IPS-20b (cell line): ENCODE results near the gene TGFBR2.

Source experiments
- H3K27ac ChIP-seq: one replicate; pipeline ENCODE4 v1.5.1; 2013; ENCODE audit warnings: low read length
- H3K27me3 ChIP-seq: 2 replicates; pipeline ENCODE4 v1.6.1; 2013; ENCODE audit warnings: mild to moderate bottlenecking, low read length, inconsistent platforms; ENCODE audit not compliant: insufficient read depth
- H3K36me3 ChIP-seq: 2 replicates; pipeline ENCODE4 v1.6.1; 2013; ENCODE audit warnings: low read depth, mild to moderate bottlenecking, inconsistent platforms, low read length, moderate library complexity; ENCODE audit not compliant: insufficient read depth
- H3K4me1 ChIP-seq: 2 replicates; pipeline ENCODE4 v1.6.1; 2013; ENCODE audit warnings: mild to moderate bottlenecking, control low read depth, inconsistent platforms, low read length, moderate library complexity; ENCODE audit not compliant: insufficient read depth
- H3K4me3 ChIP-seq: 2 replicates; pipeline ENCODE4 v1.5.1; 2013; ENCODE audit warnings: mild to moderate bottlenecking, low read length, inconsistent platforms
- H3K9ac ChIP-seq: 2 replicates; pipeline ENCODE4 v1.6.1; 2013; ENCODE audit warnings: low read depth, mild to moderate bottlenecking, inconsistent platforms, low read length, moderate library complexity
- H3K9me3 ChIP-seq: 2 replicates; pipeline ENCODE4 v1.6.1; 2013; ENCODE audit warnings: mild to moderate bottlenecking, low read depth, low read length, inconsistent platforms; ENCODE audit not compliant: insufficient read depth

The TGFBR2 gene

GRCh38 chr3:30606301-30607031, at the start of gene TGFBR2:
TSS of gene TGFBR2 (plus strand) at chr3:30606601. CDS start at chr3:30606884, 283 bp downstream.
- Histone ChIP-seq H3K4me1 (peaks cover 11% of the 10 kb centered on the region), H3K27ac (no peak within 1 kb of the TSS)

GRCh38 chr3:30557746-30558303, 48.6 kb upstream of the TGFBR2 start:
- no peaks in the 10 kb centered on the region for H3K27me3 ChIP-seq
- H3K9ac ChIP-seq, result no peak overlapping the region
- H3K4me3 ChIP-seq, result no peak overlapping the region
- no peaks in the 10 kb centered on the region for H3K36me3 ChIP-seq
- H3K9me3 ChIP-seq, result no peaks in the 10 kb centered on the region
- H3K27ac ChIP-seq, result no peak overlapping the region
- no peaks in the 10 kb centered on the region for H3K4me1 ChIP-seq

More at GRCh38 chr3:30606301-30607031, at the start of gene TGFBR2:
- Histone ChIP-seq H3K4me3 (peak within 1 kb of the TSS; percentile 79), H3K27me3 (peaks cover 18% of the 10 kb centered on the region), H3K9me3 (no peaks in the 10 kb centered on the region), H3K9ac (peak within 1 kb of the TSS; percentile 64; the same call in 1 of the 2 replicates), H3K36me3 (no peaks in the 10 kb centered on the region)

GRCh38 chr3:30563956-30564355, 42.4 kb upstream of the TGFBR2 start:
- H3K9ac ChIP-seq, result no peak overlapping the region
- no peak overlapping the region for H3K27ac ChIP-seq

GRCh38 chr3:30567139-30567753, 39.2 kb upstream of the TGFBR2 start:
- Histone ChIP-seq H3K36me3 (no peaks in the 10 kb centered on the region), H3K27ac (no peak overlapping the region), H3K4me1 (no peaks in the 10 kb centered on the region; the same call in 1 of the 2 replicates), H3K4me3 (no peak overlapping the region), H3K9ac (no peak overlapping the region), H3K27me3 (no peaks in the 10 kb centered on the region), H3K9me3 (no peaks in the 10 kb centered on the region)

More at GRCh38 chr3:30563956-30564355, 42.4 kb upstream of the TGFBR2 start:
- Histone ChIP-seq H3K4me3 (no peak overlapping the region), H3K27me3 (no peaks in the 10 kb centered on the region), H3K4me1 (no peaks in the 10 kb centered on the region; the same call in 1 of the 2 replicates), H3K9me3 (no peaks in the 10 kb centered on the region), H3K36me3 (no peaks in the 10 kb centered on the region)

DNA sequence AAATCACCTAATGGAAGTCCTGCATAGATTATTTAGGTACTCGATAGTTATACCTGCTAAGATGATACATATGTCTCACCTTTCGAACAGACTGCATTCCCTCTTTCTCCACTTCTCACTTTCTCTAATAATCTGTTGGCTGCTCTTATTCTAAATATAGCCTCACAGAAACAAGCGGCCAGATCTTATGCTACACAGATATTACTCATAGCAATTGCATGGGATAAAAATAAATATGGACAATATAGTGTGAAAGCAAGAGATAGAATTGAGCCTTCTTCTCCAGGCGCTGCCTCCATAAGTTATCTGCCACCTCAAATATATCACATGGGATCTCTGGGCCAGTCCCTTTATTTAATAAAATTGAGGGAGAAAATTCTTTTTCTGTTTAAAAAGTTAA, 29.5 kb upstream of the TGFBR2 start:
- Histone ChIP-seq H3K27ac (no peak overlapping the region), H3K9ac (no peak overlapping the region), H3K4me3 (no peak overlapping the region), H3K36me3 (no peaks in the 10 kb centered on the region), H3K4me1 (peaks cover 11% of the 10 kb centered on the region), H3K27me3 (no peaks in the 10 kb centered on the region), H3K9me3 (no peaks in the 10 kb centered on the region)

- Histone ChIP-seq H3K9ac (no peak overlapping the region), H3K9me3 (no peaks in the 10 kb centered on the region), H3K27me3 (no peaks in the 10 kb centered on the region), H3K36me3 (no peaks in the 10 kb centered on the region), H3K4me1 (peaks cover 14% of the 10 kb centered on the region), H3K4me3 (no peak overlapping the region), H3K27ac (no peak overlapping the region)
Measured at GRCh38 chr3:30577788-30578187, 28.6 kb upstream of the TGFBR2 start.

DNA sequence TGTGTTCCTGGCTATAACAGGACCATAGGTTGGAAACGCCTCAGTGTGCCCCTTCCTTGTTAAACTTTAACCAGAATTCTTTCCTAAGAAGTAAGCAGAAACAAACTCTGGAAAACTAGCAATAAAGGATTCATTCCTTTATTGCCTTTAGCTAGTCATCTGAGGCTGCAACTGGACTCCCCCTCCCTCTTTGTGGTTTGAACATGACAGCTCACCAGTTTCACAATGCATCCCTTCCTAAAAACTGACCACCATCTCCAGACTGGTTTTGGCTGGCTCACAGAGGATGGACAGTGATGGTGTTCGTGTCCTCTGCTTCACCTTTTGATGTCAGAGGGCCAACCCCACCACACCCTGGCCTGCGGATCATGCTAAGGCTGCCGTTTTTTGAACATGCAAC, 27.9 kb upstream of the TGFBR2 start:
- H3K27me3 ChIP-seq, result no peaks in the 10 kb centered on the region
- no peaks in the 10 kb centered on the region for H3K9me3 ChIP-seq
- no peak overlapping the region for H3K4me3 ChIP-seq
- H3K27ac ChIP-seq, result no peak overlapping the region
- H3K4me1 ChIP-seq, result peaks cover 14% of the 10 kb centered on the region
- no peaks in the 10 kb centered on the region for H3K36me3 ChIP-seq
- no peak overlapping the region for H3K9ac ChIP-seq

- Histone ChIP-seq H3K4me3 (no peak overlapping the region), H3K9ac (no peak overlapping the region), H3K27ac (no peak overlapping the region), H3K4me1 (peaks cover 14% of the 10 kb centered on the region), H3K27me3 (no peaks in the 10 kb centered on the region), H3K36me3 (no peaks in the 10 kb centered on the region), H3K9me3 (no peaks in the 10 kb centered on the region)
Measured at GRCh38 chr3:30578986-30579579, 27.3 kb upstream of the TGFBR2 start.

DNA sequence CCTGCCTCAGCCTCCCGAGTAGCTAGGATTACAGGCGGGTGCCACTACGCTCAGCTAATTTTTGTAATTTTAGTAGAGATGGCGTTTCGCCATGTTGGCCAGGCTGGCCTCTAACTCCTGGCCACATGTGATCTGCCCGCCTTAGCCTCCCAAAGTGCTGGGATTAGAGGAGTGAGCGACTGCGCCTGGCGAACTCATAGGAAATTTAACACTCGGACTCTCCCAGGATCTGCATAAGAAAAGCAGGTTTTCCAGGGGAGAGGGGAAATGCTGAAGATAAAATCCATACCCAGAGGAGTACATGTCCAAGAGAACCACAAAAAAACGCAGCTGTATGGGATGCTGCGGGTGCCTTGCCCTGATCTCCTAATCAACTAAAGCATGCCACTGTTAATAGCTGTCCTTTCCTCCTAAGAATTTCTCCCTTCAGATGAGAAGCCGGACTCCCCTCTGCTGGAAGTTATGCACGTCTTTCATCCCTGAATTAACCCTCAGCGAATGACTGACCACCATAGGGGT, 25.3 kb upstream of the TGFBR2 start:
- Histone ChIP-seq H3K36me3 (no peaks in the 10 kb centered on the region), H3K27ac (no peak overlapping the region), H3K4me1 (peaks cover 14% of the 10 kb centered on the region), H3K27me3 (no peaks in the 10 kb centered on the region), H3K4me3 (no peak overlapping the region), H3K9ac (no peak overlapping the region), H3K9me3 (no peaks in the 10 kb centered on the region)

DNA sequence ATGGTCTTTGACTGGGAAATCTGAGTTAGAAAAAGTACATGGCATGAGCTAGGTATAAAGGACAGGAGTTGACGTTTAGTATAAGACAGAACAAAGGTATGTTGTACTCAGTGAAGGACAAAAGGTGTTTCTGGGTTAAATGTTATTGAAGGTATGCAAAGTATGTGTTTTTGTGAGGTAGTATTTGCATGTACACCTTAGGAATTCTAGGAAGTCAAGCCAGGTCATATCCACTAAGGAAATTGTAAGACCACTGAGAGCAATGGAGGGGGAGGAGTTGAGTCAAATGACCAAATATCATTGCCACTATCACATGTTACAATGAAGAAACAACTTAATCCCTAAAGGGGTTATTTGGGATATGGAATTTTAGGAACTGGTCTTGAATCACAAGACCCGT, 24.4 kb upstream of the TGFBR2 start:
- H3K4me3 ChIP-seq, result no peak overlapping the region
- no peaks in the 10 kb centered on the region for H3K27me3 ChIP-seq
- no peak overlapping the region for H3K9ac ChIP-seq
- no peaks in the 10 kb centered on the region for H3K36me3 ChIP-seq
- no peak overlapping the region for H3K27ac ChIP-seq
- H3K9me3 ChIP-seq, result no peaks in the 10 kb centered on the region
- H3K4me1 ChIP-seq, result peaks cover 14% of the 10 kb centered on the region

DNA sequence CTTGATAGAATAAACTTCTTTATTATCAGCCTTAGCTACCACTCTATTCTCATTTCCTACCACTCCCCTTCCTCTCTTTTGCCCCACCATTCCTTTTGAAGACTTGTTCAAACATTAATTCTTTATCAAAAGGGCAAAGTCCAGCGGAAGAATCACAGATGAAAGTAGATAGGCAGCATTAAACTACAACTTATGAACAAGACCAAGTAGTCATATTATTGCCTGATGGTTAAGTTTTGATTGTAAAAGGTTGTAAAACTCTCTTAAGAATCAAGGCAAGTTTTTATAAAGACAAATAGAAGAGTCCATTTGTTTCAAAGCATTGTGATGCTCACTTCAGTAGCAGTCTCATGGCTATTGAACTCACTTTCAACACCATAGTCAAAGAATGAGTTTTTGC, 22.4 kb upstream of the TGFBR2 start:
- Histone ChIP-seq H3K9me3 (no peaks in the 10 kb centered on the region), H3K36me3 (no peaks in the 10 kb centered on the region), H3K27me3 (no peaks in the 10 kb centered on the region), H3K9ac (no peak overlapping the region), H3K27ac (no peak overlapping the region), H3K4me3 (no peak overlapping the region), H3K4me1 (peaks cover 14% of the 10 kb centered on the region)
